Measurements from ENCODE around the gene MICAL2. TPM values are rescaled to one million over a fixed set of nuclear protein-coding genes. Genes with fewer than 3 reads are reported as not detected.

The MICAL2 gene
- total RNA-seq, 1 donor from 2014 or later = 21.7 TPM

DNA sequence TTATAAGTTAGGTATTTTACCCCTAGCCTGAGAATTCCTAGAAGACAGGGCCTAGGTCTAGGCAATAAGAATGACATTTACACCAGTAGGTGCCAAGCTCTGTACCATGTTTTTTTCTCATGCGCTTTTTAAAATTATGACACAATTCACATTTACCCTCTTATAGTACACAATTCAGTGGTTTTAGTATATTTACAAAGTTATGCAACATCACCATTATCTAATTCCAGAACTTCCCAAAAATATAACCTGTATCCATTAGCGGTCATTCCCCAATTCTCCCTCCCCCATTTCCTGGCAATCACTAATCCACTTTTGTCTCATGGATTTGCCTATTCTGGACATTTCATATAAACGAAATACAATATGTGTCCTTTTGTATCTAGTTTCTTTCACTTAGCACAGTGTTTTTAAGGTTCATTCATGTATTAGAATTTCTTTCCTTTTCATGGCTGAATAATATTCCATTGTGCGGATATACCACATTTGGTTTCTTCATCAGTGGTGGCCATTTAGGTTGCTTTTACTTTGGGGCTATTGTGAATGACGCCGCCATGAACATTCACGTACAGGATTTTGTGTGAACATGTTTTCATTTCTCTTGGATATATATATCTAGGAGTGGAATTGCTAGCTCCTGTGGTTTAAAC, 92.4 kb downstream of the MICAL2 start:
- no peak for DNase-seq (ENCODE audit: low spot score)
- peaks cover 33% of the 10 kb centered on the region for H3K4me1 Mint-ChIP-seq (ENCODE audit: unreplicated experiment)
- no peak for TF ChIP-seq CTCF (IDR thresholded peaks at IDR 0.05; ENCODE audit: unreplicated experiment)
- peaks cover 3% of the 10 kb centered on the region for H3K27me3 Mint-ChIP-seq (ENCODE audit: unreplicated experiment)
- no peak overlapping the region for H3K27ac Mint-ChIP-seq (ENCODE audit: unreplicated experiment)
- H3K36me3 Mint-ChIP-seq (ENCODE audit: low read depth, unreplicated experiment) = no peaks in the 10 kb centered on the region
- no peaks in the 10 kb centered on the region for H3K9me3 Mint-ChIP-seq (ENCODE audit: unreplicated experiment)
- H3K4me3 Mint-ChIP-seq (ENCODE audit: unreplicated experiment) = no peak overlapping the region

GRCh38 chr11:12204506-12204905, 94.1 kb downstream of the MICAL2 start:
- peaks cover 26% of the 10 kb centered on the region for H3K4me1 Mint-ChIP-seq (ENCODE audit: unreplicated experiment)
- H3K36me3 Mint-ChIP-seq (ENCODE audit: low read depth, unreplicated experiment) = no peaks in the 10 kb centered on the region
- H3K4me3 Mint-ChIP-seq (ENCODE audit: unreplicated experiment) = no peak overlapping the region
- no peak overlapping the region for H3K27ac Mint-ChIP-seq (ENCODE audit: unreplicated experiment)
- TF ChIP-seq CTCF (IDR thresholded peaks at IDR 0.05; ENCODE audit: unreplicated experiment) = no peak
- no peak for DNase-seq (ENCODE audit: low spot score)
- H3K27me3 Mint-ChIP-seq (ENCODE audit: unreplicated experiment) = peaks cover 5% of the 10 kb centered on the region
- no peaks in the 10 kb centered on the region for H3K9me3 Mint-ChIP-seq (ENCODE audit: unreplicated experiment)

DNA sequence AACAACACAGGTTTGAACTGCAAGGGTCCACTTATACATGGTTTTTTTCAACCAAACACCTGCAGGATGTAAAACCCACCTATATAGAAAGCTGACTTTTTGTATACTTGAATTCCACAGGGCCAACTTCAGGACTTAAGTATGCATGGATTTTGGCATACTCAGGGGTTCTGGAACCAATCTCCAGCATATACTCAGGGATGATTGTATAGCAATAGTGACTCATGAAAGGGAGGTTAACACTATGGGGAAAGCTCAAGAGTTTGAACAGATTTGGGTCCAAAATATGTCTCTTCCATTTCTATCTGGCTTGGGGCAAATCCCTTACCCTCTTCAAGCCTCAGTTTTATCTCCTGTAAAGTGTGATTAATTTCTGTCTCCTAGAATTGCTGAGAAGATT, 94.9 kb downstream of the MICAL2 start:
- no peak for TF ChIP-seq CTCF (IDR thresholded peaks at IDR 0.05; ENCODE audit: unreplicated experiment)
- no peaks in the 10 kb centered on the region for H3K9me3 Mint-ChIP-seq (ENCODE audit: unreplicated experiment)
- no peak overlapping the region for H3K4me3 Mint-ChIP-seq (ENCODE audit: unreplicated experiment)
- H3K4me1 Mint-ChIP-seq (ENCODE audit: unreplicated experiment) = peaks cover 17% of the 10 kb centered on the region
- no peaks in the 10 kb centered on the region for H3K36me3 Mint-ChIP-seq (ENCODE audit: low read depth, unreplicated experiment)
- no peak for DNase-seq (ENCODE audit: low spot score)
- H3K27ac Mint-ChIP-seq (ENCODE audit: unreplicated experiment) = no peak overlapping the region
- peaks cover 5% of the 10 kb centered on the region for H3K27me3 Mint-ChIP-seq (ENCODE audit: unreplicated experiment)

- no peak overlapping the region for H3K4me3 Mint-ChIP-seq (ENCODE audit: unreplicated experiment)
- no peak for TF ChIP-seq CTCF (IDR thresholded peaks at IDR 0.05; ENCODE audit: unreplicated experiment)
- H3K27ac Mint-ChIP-seq (ENCODE audit: unreplicated experiment) = no peak overlapping the region
- H3K4me1 Mint-ChIP-seq (ENCODE audit: unreplicated experiment) = peaks cover 5% of the 10 kb centered on the region
- no peaks in the 10 kb centered on the region for H3K9me3 Mint-ChIP-seq (ENCODE audit: unreplicated experiment)
- H3K27me3 Mint-ChIP-seq (ENCODE audit: unreplicated experiment) = peaks cover 5% of the 10 kb centered on the region
- DNase-seq (ENCODE audit: low spot score) = no peak
- H3K36me3 Mint-ChIP-seq (ENCODE audit: low read depth, unreplicated experiment) = no peaks in the 10 kb centered on the region
Measured at GRCh38 chr11:12206529-12206928, 96.1 kb downstream of the MICAL2 start.

DNA sequence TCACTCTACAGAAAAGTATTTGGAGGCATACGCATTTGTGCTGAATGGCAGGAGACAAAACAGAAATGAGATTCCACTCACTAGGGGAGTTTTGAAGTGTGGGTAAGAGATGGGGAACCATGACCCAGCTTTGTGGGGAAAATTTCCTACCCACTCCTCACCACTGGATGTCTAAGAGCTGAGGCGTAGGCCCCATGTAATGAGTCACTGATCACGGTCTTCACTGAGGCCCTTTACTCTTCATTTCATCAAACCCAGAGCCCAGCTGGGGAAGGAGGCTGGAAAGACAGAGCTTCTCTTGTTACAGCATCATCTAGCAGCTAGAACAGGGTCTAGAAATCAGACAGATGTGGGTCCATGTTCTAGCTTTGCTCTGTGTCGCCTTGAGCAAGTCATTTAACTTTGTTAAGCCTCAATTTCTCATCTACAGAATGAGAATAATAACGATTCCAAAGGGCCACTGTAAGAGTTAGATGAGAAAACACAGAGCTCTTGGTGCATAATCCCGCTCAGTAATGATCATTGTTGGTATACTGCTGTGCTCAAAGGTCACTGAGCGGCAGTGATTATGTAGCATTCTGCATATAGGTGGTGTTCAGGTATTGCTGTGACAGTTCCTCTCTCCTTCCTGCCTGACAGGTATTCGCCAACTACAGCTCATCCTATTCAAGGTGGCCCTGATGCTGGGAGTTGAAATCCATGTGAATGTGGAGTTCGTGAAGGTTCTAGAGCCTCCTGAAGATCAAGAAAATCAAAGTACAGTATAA, 97.2 kb downstream of the MICAL2 start:
- H3K4me3 Mint-ChIP-seq (ENCODE audit: unreplicated experiment) = no peak overlapping the region
- H3K4me1 Mint-ChIP-seq (ENCODE audit: unreplicated experiment) = no peaks in the 10 kb centered on the region
- peaks cover 5% of the 10 kb centered on the region for H3K27me3 Mint-ChIP-seq (ENCODE audit: unreplicated experiment)
- no peak overlapping the region for H3K27ac Mint-ChIP-seq (ENCODE audit: unreplicated experiment)
- DNase-seq (ENCODE audit: low spot score) = no peak
- no peaks in the 10 kb centered on the region for H3K9me3 Mint-ChIP-seq (ENCODE audit: unreplicated experiment)
- no peaks in the 10 kb centered on the region for H3K36me3 Mint-ChIP-seq (ENCODE audit: low read depth, unreplicated experiment)
- TF ChIP-seq CTCF (IDR thresholded peaks at IDR 0.05; ENCODE audit: unreplicated experiment) = no peak
